ENCODE measurements around the gene GJE1. TPM values are rescaled to one million over a fixed set of nuclear protein-coding genes. Genes with fewer than 3 reads are reported as not detected.

Gene GJE1
- total and polyA plus RNA-seq, 7 experiments from 2014 or later = not detected

DNA sequence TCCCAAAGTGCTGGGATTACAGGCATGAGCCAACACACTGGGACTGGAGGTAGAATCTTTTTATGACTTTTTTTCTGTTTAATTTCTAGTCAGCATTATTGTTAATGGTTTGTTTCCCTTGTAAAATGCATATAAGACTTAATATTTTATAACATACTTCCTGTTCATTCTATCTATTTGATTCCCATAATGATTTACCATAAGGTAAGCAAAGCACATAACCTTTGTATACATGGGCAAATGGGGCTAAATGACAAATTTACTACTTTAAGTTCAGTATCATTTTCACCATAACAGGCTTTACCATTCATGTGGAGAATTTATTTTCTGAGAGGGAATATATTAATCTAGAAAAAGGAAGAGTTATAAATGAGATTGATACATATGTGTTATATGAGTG, 38.6 kb downstream of the GJE1 start:
- peaks cover 0 to 9% (median 0%) of the 10 kb centered on the region in 11 donors for H3K9me3 Mint-ChIP-seq
- no peak overlapping the region for H3K27ac ChIP-seq (ENCODE audit: low read depth, low read length)
- peaks cover 5 to 69% (median 9%) of the 10 kb centered on the region in 3 experiments for H3K36me3 ChIP-seq (ENCODE audit: control insufficient read depth in 2 of 3, insufficient read depth in 3 of 3, low read length in 3 of 3)
- no peaks in the 10 kb centered on the region for H3K9me3 ChIP-seq (ENCODE audit: control insufficient read depth in 2 of 3, low read length in 3 of 3)
- POLR2A ChIA-PET = no interaction called here
- ATAC-seq (no peak), DNase-seq (no peak)
- H3K36me3 Mint-ChIP-seq = peaks cover 16 to 70% (median 59%) of the 10 kb centered on the region in 5 donors
- intact Hi-C loops (cut with micrococcal nuclease) = loop anchor here in 1 of 2 donors (2.0 kb wide), 1 partner anchor 15 kb away; no protein-coding TSS in a partner anchor
- H3K4me3 Mint-ChIP-seq = no peak overlapping the region
- no peak overlapping the region for H3K4me3 ChIP-seq (ENCODE audit: low read length)
- CTCF ChIA-PET = interaction anchor here (2.4 kb wide), 1 partner anchor 15 kb away, joined by 7 read pairs; no protein-coding TSS in a partner anchor
- no peaks in the 10 kb centered on the region for H3K27me3 ChIP-seq (ENCODE audit: control insufficient read depth in 2 of 2, insufficient read depth in 2 of 2, low read length in 2 of 2)
- H3K27ac Mint-ChIP-seq = no peak overlapping the region
- peaks cover 0 to 9% (median 4%) of the 10 kb centered on the region in 7 donors for H3K4me1 Mint-ChIP-seq
- no peaks in the 10 kb centered on the region for H3K27me3 Mint-ChIP-seq
- H3K4me1 ChIP-seq (ENCODE audit: control insufficient read depth in 2 of 2, insufficient read depth in 2 of 2, low read length in 2 of 2) = no peaks in the 10 kb centered on the region

DNA sequence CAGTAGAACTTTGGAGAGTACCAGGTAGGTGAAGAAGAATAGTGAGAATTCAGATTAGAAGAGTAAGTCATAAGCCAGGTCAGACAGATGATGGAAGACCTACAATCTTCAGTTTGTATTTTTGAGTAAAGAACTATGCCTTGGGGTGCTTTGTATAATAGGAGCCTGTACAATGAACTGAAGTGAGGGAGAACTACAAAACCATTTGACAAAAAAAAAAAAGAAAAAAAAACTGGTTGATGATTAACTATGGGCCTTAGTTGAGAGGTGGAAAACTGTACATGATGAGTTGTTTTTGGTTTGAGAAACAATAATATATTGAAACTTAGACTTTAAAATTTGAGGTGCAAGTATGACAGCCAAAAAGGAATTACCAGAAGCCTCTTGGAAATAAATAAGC, 40.0 kb downstream of the GJE1 start:
- no peak overlapping the region for H3K27ac ChIP-seq (ENCODE audit: low read depth, low read length)
- intact Hi-C loops (cut with micrococcal nuclease) = no loop called here
- peaks cover under 1 to 17% (median 8%) of the 10 kb centered on the region in 11 donors for H3K9me3 Mint-ChIP-seq
- H3K4me3 ChIP-seq (ENCODE audit: low read length) = no peak overlapping the region
- peak overlapping the region in 1 of 9 donors; percentile 24 for H3K27ac Mint-ChIP-seq
- no peaks in the 10 kb centered on the region for H3K4me1 ChIP-seq (ENCODE audit: control insufficient read depth in 2 of 2, insufficient read depth in 2 of 2, low read length in 2 of 2)
- no peak overlapping the region for H3K4me3 Mint-ChIP-seq
- H3K9me3 ChIP-seq (ENCODE audit: control insufficient read depth in 2 of 3, low read length in 3 of 3) = no peaks in the 10 kb centered on the region
- no peaks in the 10 kb centered on the region for H3K27me3 Mint-ChIP-seq
- peaks cover 0 to 9% (median 2%) of the 10 kb centered on the region in 7 donors for H3K4me1 Mint-ChIP-seq
- H3K36me3 ChIP-seq (ENCODE audit: control insufficient read depth in 2 of 3, insufficient read depth in 3 of 3, low read length in 3 of 3) = peaks cover 5 to 68% (median 11%) of the 10 kb centered on the region in 3 experiments
- no peaks in the 10 kb centered on the region for H3K27me3 ChIP-seq (ENCODE audit: control insufficient read depth in 2 of 2, insufficient read depth in 2 of 2, low read length in 2 of 2)
- H3K36me3 Mint-ChIP-seq = peaks cover 21 to 72% (median 64%) of the 10 kb centered on the region in 5 donors
- no peak for ATAC-seq
- CTCF ChIA-PET = no interaction called here
- POLR2A ChIA-PET = no interaction called here
- DNase-seq = no peak

DNA sequence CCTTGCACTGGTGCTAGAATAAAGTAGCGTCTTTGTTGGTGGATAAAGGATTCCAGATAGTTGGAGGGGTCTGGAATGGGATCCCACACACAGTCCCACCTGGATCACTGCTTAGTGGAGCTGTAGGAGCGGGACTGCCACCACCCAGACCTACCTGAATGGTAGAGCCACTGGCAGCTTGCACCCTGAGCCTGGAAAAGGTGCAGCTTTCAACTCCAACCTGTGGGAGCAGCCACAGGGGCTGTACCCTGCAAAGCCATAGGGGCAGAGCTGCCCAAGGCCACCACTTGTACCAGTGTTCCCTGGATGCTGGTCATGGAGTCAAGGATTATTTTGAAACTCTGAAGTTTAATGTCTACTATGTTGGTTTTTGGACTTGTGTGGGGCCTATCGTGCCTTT, 41.3 kb downstream of the GJE1 start:
- Histone ChIP-seq H3K4me3 (ENCODE audit: low read length) (no peak overlapping the region), H3K36me3 (ENCODE audit: control insufficient read depth in 2 of 3, insufficient read depth in 3 of 3, low read length in 3 of 3) (peaks cover 5 to 69% (median 14%) of the 10 kb centered on the region in 3 experiments), H3K27ac (ENCODE audit: low read depth, low read length) (no peak overlapping the region), H3K9me3 (ENCODE audit: control insufficient read depth in 2 of 3, low read length in 3 of 3) (peaks cover 0 to 9% (median 0%) of the 10 kb centered on the region in 3 experiments), H3K27me3 (ENCODE audit: control insufficient read depth in 2 of 2, insufficient read depth in 2 of 2, low read length in 2 of 2) (no peaks in the 10 kb centered on the region), H3K4me1 (ENCODE audit: control insufficient read depth in 2 of 2, insufficient read depth in 2 of 2, low read length in 2 of 2) (no peaks in the 10 kb centered on the region)
- no peak overlapping the region for H3K4me3 Mint-ChIP-seq
- CTCF ChIA-PET = no interaction called here
- POLR2A ChIA-PET = no interaction called here
- H3K4me1 Mint-ChIP-seq = peaks cover 0 to 9% (median 2%) of the 10 kb centered on the region in 7 donors
- H3K27me3 Mint-ChIP-seq = no peaks in the 10 kb centered on the region
- no peak overlapping the region for H3K27ac Mint-ChIP-seq
- DNase-seq (no peak), ATAC-seq (no peak)
- intact Hi-C loops (cut with micrococcal nuclease) = no loop called here
- peaks cover 3 to 24% (median 14%) of the 10 kb centered on the region in 11 donors for H3K9me3 Mint-ChIP-seq
- H3K36me3 Mint-ChIP-seq = peaks cover 26 to 78% (median 68%) of the 10 kb centered on the region in 5 donors

DNA sequence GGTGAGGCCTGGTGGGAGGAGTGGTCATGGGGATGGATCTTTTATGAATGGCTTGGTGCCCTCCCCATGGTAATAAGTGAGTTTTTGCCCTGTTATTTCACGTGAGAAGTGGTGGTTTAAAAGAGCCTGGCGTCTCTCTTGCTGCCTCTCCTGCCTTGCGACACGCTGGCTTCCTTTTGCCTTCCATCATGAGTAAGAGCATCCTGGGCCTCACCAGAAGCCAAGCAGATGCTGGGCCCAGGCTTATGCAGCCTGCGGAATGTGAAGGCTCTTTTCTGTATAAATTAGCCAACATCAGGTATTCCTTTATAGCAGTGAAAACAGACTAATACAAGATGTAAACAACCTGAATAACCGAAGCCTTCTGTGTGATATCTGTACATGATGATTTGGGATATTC, 42.0 kb downstream of the GJE1 start:
- no peaks in the 10 kb centered on the region for H3K27me3 Mint-ChIP-seq
- Histone ChIP-seq H3K9me3 (ENCODE audit: control insufficient read depth in 2 of 3, low read length in 3 of 3) (peaks cover 0 to 9% (median 0%) of the 10 kb centered on the region in 3 experiments), H3K27me3 (ENCODE audit: control insufficient read depth in 2 of 2, insufficient read depth in 2 of 2, low read length in 2 of 2) (no peaks in the 10 kb centered on the region), H3K36me3 (ENCODE audit: control insufficient read depth in 2 of 3, insufficient read depth in 3 of 3, low read length in 3 of 3) (peaks cover 5 to 69% (median 14%) of the 10 kb centered on the region in 3 experiments), H3K27ac (ENCODE audit: low read depth, low read length) (no peak overlapping the region), H3K4me3 (ENCODE audit: low read length) (no peak overlapping the region), H3K4me1 (ENCODE audit: control insufficient read depth in 2 of 2, insufficient read depth in 2 of 2, low read length in 2 of 2) (no peaks in the 10 kb centered on the region)
- H3K4me3 Mint-ChIP-seq = no peak overlapping the region
- intact Hi-C loops (cut with micrococcal nuclease) = no loop called here
- H3K27ac Mint-ChIP-seq = peak overlapping the region in 3 of 9 donors; percentile 45 to 75 (median 49)
- peaks cover 3 to 24% (median 14%) of the 10 kb centered on the region in 11 donors for H3K9me3 Mint-ChIP-seq
- DNase-seq (no peak), ATAC-seq (no peak)
- ChIA-PET POLR2A (no interaction called here), CTCF (no interaction called here)
- peaks cover 0 to 9% (median 2%) of the 10 kb centered on the region in 7 donors for H3K4me1 Mint-ChIP-seq
- peaks cover 26 to 85% (median 74%) of the 10 kb centered on the region in 5 donors for H3K36me3 Mint-ChIP-seq

DNA sequence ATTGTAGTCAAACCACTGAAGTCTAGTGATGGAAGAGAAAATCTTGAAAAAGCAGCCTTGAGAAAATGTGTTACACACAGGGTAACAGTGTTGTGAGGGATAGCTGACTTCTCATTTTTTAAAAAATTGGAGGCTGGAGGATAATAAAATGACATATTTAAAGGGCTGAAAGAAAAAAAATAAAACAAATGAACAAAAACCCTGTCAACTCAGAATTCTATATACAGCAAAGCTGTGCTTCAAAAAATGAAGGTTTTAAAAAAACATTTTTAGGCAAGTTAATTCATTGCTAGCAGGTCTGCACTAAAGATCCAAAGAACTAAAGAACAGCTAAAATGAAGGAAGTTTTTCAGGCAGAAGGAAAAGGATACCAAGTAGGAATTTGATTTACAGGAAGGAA, 45.4 kb downstream of the GJE1 start:
- Mint-ChIP-seq H3K9me3 (peaks cover 3 to 24% (median 14%) of the 10 kb centered on the region in 11 donors), H3K27me3 (no peaks in the 10 kb centered on the region), H3K4me1 (peaks cover 5 to 23% (median 17%) of the 10 kb centered on the region in 7 donors), H3K27ac (no peak overlapping the region), H3K4me3 (no peak overlapping the region), H3K36me3 (peaks cover 21 to 83% (median 69%) of the 10 kb centered on the region in 5 donors)
- H3K27ac ChIP-seq (ENCODE audit: low read depth, low read length) = no peak overlapping the region
- H3K27me3 ChIP-seq (ENCODE audit: control insufficient read depth in 2 of 2, insufficient read depth in 2 of 2, low read length in 2 of 2) = no peaks in the 10 kb centered on the region
- POLR2A ChIA-PET = interaction anchor here (0.8 kb wide), 1 partner anchor 1601 kb away, joined by 3 read pairs; no protein-coding TSS in a partner anchor
- intact Hi-C loops (cut with micrococcal nuclease) = no loop called here
- CTCF ChIA-PET = interaction anchor here (0.8 kb wide), 1 partner anchor 495 kb away, joined by 3 read pairs; no protein-coding TSS in a partner anchor
- peaks cover 0 to 9% (median 0%) of the 10 kb centered on the region in 3 experiments for H3K9me3 ChIP-seq (ENCODE audit: control insufficient read depth in 2 of 3, low read length in 3 of 3)
- H3K36me3 ChIP-seq (ENCODE audit: control insufficient read depth in 2 of 3, insufficient read depth in 3 of 3, low read length in 3 of 3) = peaks cover 5 to 46% (median 14%) of the 10 kb centered on the region in 3 experiments
- DNase-seq (no peak), ATAC-seq (no peak)
- H3K4me3 ChIP-seq (ENCODE audit: low read length) = no peak overlapping the region
- H3K4me1 ChIP-seq (ENCODE audit: control insufficient read depth in 2 of 2, insufficient read depth in 2 of 2, low read length in 2 of 2) = no peaks in the 10 kb centered on the region

DNA sequence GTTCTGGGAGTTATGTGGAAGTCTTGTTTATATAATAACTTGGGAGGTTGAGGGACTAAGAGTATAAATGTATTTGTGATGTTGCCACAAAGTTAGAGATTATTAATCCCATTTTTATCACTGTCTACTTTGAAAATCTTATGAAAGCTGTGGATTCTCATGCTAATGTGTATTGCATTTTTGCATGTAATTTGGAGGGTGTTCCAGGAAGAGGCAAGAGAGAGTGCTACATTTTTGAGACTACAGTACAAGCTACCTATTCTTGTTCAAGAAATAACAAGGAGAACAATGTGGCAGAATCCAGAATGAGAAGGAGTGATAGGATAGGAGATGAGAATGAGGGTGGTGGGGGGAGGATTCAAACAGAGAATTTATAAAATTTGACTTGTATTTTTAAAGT, 49.3 kb downstream of the GJE1 start:
- peaks cover 13 to 50% (median 32%) of the 10 kb centered on the region in 5 donors for H3K36me3 Mint-ChIP-seq
- ChIA-PET CTCF (no interaction called here), POLR2A (no interaction called here)
- H3K27me3 Mint-ChIP-seq = no peaks in the 10 kb centered on the region
- no peak for ATAC-seq
- no peak overlapping the region for H3K4me3 Mint-ChIP-seq
- peaks cover 0 to 13% (median 10%) of the 10 kb centered on the region in 3 experiments for H3K36me3 ChIP-seq (ENCODE audit: control insufficient read depth in 2 of 3, insufficient read depth in 3 of 3, low read length in 3 of 3)
- H3K27ac ChIP-seq (ENCODE audit: low read depth, low read length) = no peak overlapping the region
- DNase-seq = no peak
- intact Hi-C loops (cut with micrococcal nuclease) = loop anchor here in 1 of 2 donors (2.0 kb wide), 1 partner anchor 17 kb away; no protein-coding TSS in a partner anchor
- no peak overlapping the region for H3K4me3 ChIP-seq (ENCODE audit: low read length)
- no peaks in the 10 kb centered on the region for H3K4me1 ChIP-seq (ENCODE audit: control insufficient read depth in 2 of 2, insufficient read depth in 2 of 2, low read length in 2 of 2)
- H3K9me3 ChIP-seq (ENCODE audit: control insufficient read depth in 2 of 3, low read length in 3 of 3) = peaks cover 0 to 9% (median 0%) of the 10 kb centered on the region in 3 experiments
- peak overlapping the region in 2 of 9 donors; percentile 0 to 15 for H3K27ac Mint-ChIP-seq
- no peaks in the 10 kb centered on the region for H3K27me3 ChIP-seq (ENCODE audit: control insufficient read depth in 2 of 2, insufficient read depth in 2 of 2, low read length in 2 of 2)
- peaks cover 3 to 13% (median 10%) of the 10 kb centered on the region in 11 donors for H3K9me3 Mint-ChIP-seq
- H3K4me1 Mint-ChIP-seq = peaks cover 5 to 41% (median 26%) of the 10 kb centered on the region in 7 donors

DNA sequence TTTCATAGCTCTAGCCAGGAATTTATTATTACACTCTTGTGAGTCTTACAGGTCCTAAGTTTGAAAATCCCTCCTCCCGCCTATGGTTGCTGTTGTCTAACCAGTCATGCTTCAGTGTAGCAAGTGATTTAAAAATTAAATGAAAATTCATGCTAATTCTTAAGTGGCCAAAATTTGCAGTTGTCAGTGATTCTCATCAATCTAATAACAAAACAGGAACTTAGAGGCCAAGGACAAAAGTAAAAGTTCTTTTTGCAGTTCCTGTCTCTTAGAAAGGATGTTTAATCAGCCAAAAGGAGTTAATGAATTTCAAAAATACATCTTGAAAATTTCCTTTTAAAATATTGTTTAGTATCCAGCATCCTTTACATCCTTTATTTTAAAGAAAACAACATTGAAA, 50.6 kb downstream of the GJE1 start:
- CTCF ChIA-PET = no interaction called here
- H3K9me3 Mint-ChIP-seq = peaks cover 0 to under 1% (median 0%) of the 10 kb centered on the region in 11 donors

More for the DNA sequence above, 50.6 kb downstream of the GJE1 start:
- DNase-seq (no peak), ATAC-seq (no peak)
- peaks cover 5 to 47% (median 31%) of the 10 kb centered on the region in 7 donors for H3K4me1 Mint-ChIP-seq
- H3K4me3 ChIP-seq (ENCODE audit: low read length) = no peak overlapping the region
- peaks cover 0 to 3% (median 0%) of the 10 kb centered on the region in 3 experiments for H3K9me3 ChIP-seq (ENCODE audit: control insufficient read depth in 2 of 3, low read length in 3 of 3)
- H3K27me3 ChIP-seq (ENCODE audit: control insufficient read depth in 2 of 2, insufficient read depth in 2 of 2, low read length in 2 of 2) = no peaks in the 10 kb centered on the region
- H3K36me3 ChIP-seq (ENCODE audit: control insufficient read depth in 2 of 3, insufficient read depth in 3 of 3, low read length in 3 of 3) = no peaks in the 10 kb centered on the region
- H3K27ac ChIP-seq (ENCODE audit: low read depth, low read length) = no peak overlapping the region
- no peak overlapping the region for H3K27ac Mint-ChIP-seq
- POLR2A ChIA-PET = no interaction called here
- H3K36me3 Mint-ChIP-seq = peaks cover 3 to 36% (median 18%) of the 10 kb centered on the region in 5 donors
- intact Hi-C loops (cut with micrococcal nuclease) = loop anchor here in 1 of 2 donors (2.0 kb wide), 1 partner anchor 19 kb away; no protein-coding TSS in a partner anchor
- no peaks in the 10 kb centered on the region for H3K27me3 Mint-ChIP-seq
- H3K4me1 ChIP-seq (ENCODE audit: control insufficient read depth in 2 of 2, insufficient read depth in 2 of 2, low read length in 2 of 2) = no peaks in the 10 kb centered on the region
- no peak overlapping the region for H3K4me3 Mint-ChIP-seq
